ENCODE data around the gene OSBPL3.

Gene OSBPL3

GRCh38 chr7:24979470-24979862 lies 512 bp downstream of the OSBPL3 start:
- peak; percentile 61 to 66 (median 62) for DNase-seq (ENCODE audit: low read depth in 3 of 3)

- no peak for DNase-seq (ENCODE audit: low read depth in 3 of 3)
These were observed 1.0 kb downstream of the OSBPL3 start for GRCh38 chr7:24978843-24979469.

GRCh38 chr7:24975644-24976260 lies 4.2 kb downstream of the OSBPL3 start:
- DNase-seq (ENCODE audit: low read depth in 3 of 3), result no peak

GRCh38 chr7:24975172-24975571 lies 4.8 kb downstream of the OSBPL3 start:
- no peak for DNase-seq (ENCODE audit: low read depth in 3 of 3)

GRCh38 chr7:24974026-24974832 lies 5.7 kb downstream of the OSBPL3 start:
- no peak for DNase-seq (ENCODE audit: low read depth in 3 of 3)

GRCh38 chr7:24972991-24973390 lies 7.0 kb downstream of the OSBPL3 start:
- DNase-seq (ENCODE audit: low read depth in 3 of 3), result no peak

- DNase-seq (ENCODE audit: low read depth in 3 of 3), result no peak
These were observed 7.9 kb downstream of the OSBPL3 start for GRCh38 chr7:24972166-24972477.

- DNase-seq (ENCODE audit: low read depth in 3 of 3), result no peak
These were observed 8.4 kb downstream of the OSBPL3 start for GRCh38 chr7:24971333-24972165.

GRCh38 chr7:24970676-24971075 lies 9.3 kb downstream of the OSBPL3 start:
- DNase-seq (ENCODE audit: low read depth in 3 of 3), result no peak

GRCh38 chr7:24968165-24968564 lies 11.8 kb downstream of the OSBPL3 start:
- no peak for DNase-seq (ENCODE audit: low read depth in 3 of 3)

- no peak for DNase-seq (ENCODE audit: low read depth in 3 of 3)
These were observed 12.3 kb downstream of the OSBPL3 start for GRCh38 chr7:24967696-24968095.

GRCh38 chr7:24966802-24967201 lies 13.2 kb downstream of the OSBPL3 start:
- no peak for DNase-seq (ENCODE audit: low read depth in 3 of 3)

- peak in 1 of 3 donors; percentile 24 for DNase-seq (ENCODE audit: low read depth in 3 of 3)
These were observed 13.9 kb downstream of the OSBPL3 start for GRCh38 chr7:24965831-24966708.

- no peak for DNase-seq (ENCODE audit: low read depth in 3 of 3)
These were observed 15.8 kb downstream of the OSBPL3 start for GRCh38 chr7:24964191-24964590.

GRCh38 chr7:24963218-24963617 lies 16.8 kb downstream of the OSBPL3 start:
- no peak for DNase-seq (ENCODE audit: low read depth in 3 of 3)

GRCh38 chr7:24962418-24962962 lies 17.5 kb downstream of the OSBPL3 start:
- no peak for DNase-seq (ENCODE audit: low read depth in 3 of 3)

- no peak for DNase-seq (ENCODE audit: low read depth in 3 of 3)
These were observed 20.1 kb downstream of the OSBPL3 start for GRCh38 chr7:24959735-24960485.

- DNase-seq (ENCODE audit: low read depth in 3 of 3), result no peak
These were observed 21.6 kb downstream of the OSBPL3 start for GRCh38 chr7:24958399-24958798.

- no peak for DNase-seq (ENCODE audit: low read depth in 3 of 3)
These were observed 24.0 kb downstream of the OSBPL3 start for GRCh38 chr7:24956021-24956420.

GRCh38 chr7:24955313-24955712 lies 24.7 kb downstream of the OSBPL3 start:
- DNase-seq (ENCODE audit: low read depth in 3 of 3), result no peak
